ENCODE data around the gene HAUS8.

Gene HAUS8

GRCh38 chr19:17063428-17063827, 11.8 kb downstream of the HAUS8 start:
- H3K36me3 ChIP-seq (replicated peaks; ENCODE audit: low read depth, low read length): peaks cover 51% of the 10 kb centered on the region
- no peak overlapping the region for H3K4me3 ChIP-seq (ENCODE audit: low read length)
- no peaks in the 10 kb centered on the region for H3K27me3 ChIP-seq (ENCODE audit: low read depth, low read length)
- H3K9me3 ChIP-seq (ENCODE audit: insufficient read depth, low read length): no peaks in the 10 kb centered on the region
- TF ChIP-seq CTCF (IDR thresholded peaks at IDR 0.05; ENCODE audit: low read depth, low read length): no peak
- TF ChIP-seq EZH2phosphoT487 (IDR thresholded peaks at IDR 0.05; ENCODE audit: low read depth): no peak
- no peak overlapping the region for H3K27ac ChIP-seq (ENCODE audit: low read length)
- H4K20me1 ChIP-seq (ENCODE audit: insufficient read depth, low read length): peaks cover 11% of the 10 kb centered on the region; the same call in 1 of the 2 replicates
- no peak overlapping the region for H2AFZ ChIP-seq (ENCODE audit: low read depth, low read length)
- peaks cover 47% of the 10 kb centered on the region for H3K79me2 ChIP-seq (ENCODE audit: low read length)
- H3K4me2 ChIP-seq (ENCODE audit: low read length): no peak overlapping the region
- H3K4me1 ChIP-seq (ENCODE audit: low read length): peaks cover 20% of the 10 kb centered on the region
- no peak overlapping the region for H3K9ac ChIP-seq (ENCODE audit: low read length)

GRCh38 chr19:17061691-17062090, 13.6 kb downstream of the HAUS8 start:
- no peak overlapping the region for H2AFZ ChIP-seq (ENCODE audit: low read depth, low read length)
- no peak overlapping the region for H3K4me3 ChIP-seq (ENCODE audit: low read length)
- H3K27ac ChIP-seq (ENCODE audit: low read length): no peak overlapping the region
- TF ChIP-seq EZH2phosphoT487 (IDR thresholded peaks at IDR 0.05; ENCODE audit: low read depth) (no peak), CTCF (IDR thresholded peaks at IDR 0.05; ENCODE audit: low read depth, low read length) (no peak)
- no peak overlapping the region for H3K4me2 ChIP-seq (ENCODE audit: low read length)
- no peak overlapping the region for H3K9ac ChIP-seq (ENCODE audit: low read length)
- peaks cover 46% of the 10 kb centered on the region for H3K79me2 ChIP-seq (ENCODE audit: low read length)
- peaks cover 11% of the 10 kb centered on the region; the same call in 1 of the 2 replicates for H4K20me1 ChIP-seq (ENCODE audit: insufficient read depth, low read length)
- H3K4me1 ChIP-seq (ENCODE audit: low read length): peaks cover 12% of the 10 kb centered on the region
- peaks cover 57% of the 10 kb centered on the region for H3K36me3 ChIP-seq (replicated peaks; ENCODE audit: low read depth, low read length)
- no peaks in the 10 kb centered on the region for H3K27me3 ChIP-seq (ENCODE audit: low read depth, low read length)
- H3K9me3 ChIP-seq (ENCODE audit: insufficient read depth, low read length): no peaks in the 10 kb centered on the region

- H2AFZ ChIP-seq (ENCODE audit: low read depth, low read length): no peak overlapping the region
- H3K4me1 ChIP-seq (ENCODE audit: low read length): peaks cover 12% of the 10 kb centered on the region
Measured at GRCh38 chr19:17061205-17061604, 14.0 kb downstream of the HAUS8 start.

GRCh38 chr19:17060802-17061201, 14.4 kb downstream of the HAUS8 start:
- H3K9ac ChIP-seq (ENCODE audit: low read length): no peak overlapping the region
- H3K36me3 ChIP-seq (replicated peaks; ENCODE audit: low read depth, low read length): peaks cover 55% of the 10 kb centered on the region
- H3K27ac ChIP-seq (ENCODE audit: low read length): no peak overlapping the region
- H3K4me2 ChIP-seq (ENCODE audit: low read length): no peak overlapping the region
- H3K79me2 ChIP-seq (ENCODE audit: low read length): peaks cover 38% of the 10 kb centered on the region
- TF ChIP-seq CTCF (IDR thresholded peaks at IDR 0.05; ENCODE audit: low read depth, low read length): no peak
- no peak for TF ChIP-seq EZH2phosphoT487 (IDR thresholded peaks at IDR 0.05; ENCODE audit: low read depth)
- no peak overlapping the region for H3K4me3 ChIP-seq (ENCODE audit: low read length)
- H3K9me3 ChIP-seq (ENCODE audit: insufficient read depth, low read length): no peaks in the 10 kb centered on the region
- H3K27me3 ChIP-seq (ENCODE audit: low read depth, low read length): no peaks in the 10 kb centered on the region
- peaks cover 12% of the 10 kb centered on the region for H3K4me1 ChIP-seq (ENCODE audit: low read length)
- peaks cover 11% of the 10 kb centered on the region; the same call in 1 of the 2 replicates for H4K20me1 ChIP-seq (ENCODE audit: insufficient read depth, low read length)
- H2AFZ ChIP-seq (ENCODE audit: low read depth, low read length): no peak overlapping the region

More at GRCh38 chr19:17061205-17061604, 14.0 kb downstream of the HAUS8 start:
- TF ChIP-seq EZH2phosphoT487 (IDR thresholded peaks at IDR 0.05; ENCODE audit: low read depth) (no peak), CTCF (IDR thresholded peaks at IDR 0.05; ENCODE audit: low read depth, low read length) (no peak)
- H3K79me2 ChIP-seq (ENCODE audit: low read length): peaks cover 41% of the 10 kb centered on the region
- H3K9ac ChIP-seq (ENCODE audit: low read length): no peak overlapping the region
- H3K27ac ChIP-seq (ENCODE audit: low read length): no peak overlapping the region
- no peak overlapping the region for H3K4me3 ChIP-seq (ENCODE audit: low read length)
- H3K9me3 ChIP-seq (ENCODE audit: insufficient read depth, low read length): no peaks in the 10 kb centered on the region
- peaks cover 11% of the 10 kb centered on the region; the same call in 1 of the 2 replicates for H4K20me1 ChIP-seq (ENCODE audit: insufficient read depth, low read length)
- no peaks in the 10 kb centered on the region for H3K27me3 ChIP-seq (ENCODE audit: low read depth, low read length)
- peaks cover 54% of the 10 kb centered on the region for H3K36me3 ChIP-seq (replicated peaks; ENCODE audit: low read depth, low read length)
- H3K4me2 ChIP-seq (ENCODE audit: low read length): no peak overlapping the region

Data from OCI-LY3 (cell line).